ENCODE data around the gene LGI4.

Gene LGI4

DNA sequence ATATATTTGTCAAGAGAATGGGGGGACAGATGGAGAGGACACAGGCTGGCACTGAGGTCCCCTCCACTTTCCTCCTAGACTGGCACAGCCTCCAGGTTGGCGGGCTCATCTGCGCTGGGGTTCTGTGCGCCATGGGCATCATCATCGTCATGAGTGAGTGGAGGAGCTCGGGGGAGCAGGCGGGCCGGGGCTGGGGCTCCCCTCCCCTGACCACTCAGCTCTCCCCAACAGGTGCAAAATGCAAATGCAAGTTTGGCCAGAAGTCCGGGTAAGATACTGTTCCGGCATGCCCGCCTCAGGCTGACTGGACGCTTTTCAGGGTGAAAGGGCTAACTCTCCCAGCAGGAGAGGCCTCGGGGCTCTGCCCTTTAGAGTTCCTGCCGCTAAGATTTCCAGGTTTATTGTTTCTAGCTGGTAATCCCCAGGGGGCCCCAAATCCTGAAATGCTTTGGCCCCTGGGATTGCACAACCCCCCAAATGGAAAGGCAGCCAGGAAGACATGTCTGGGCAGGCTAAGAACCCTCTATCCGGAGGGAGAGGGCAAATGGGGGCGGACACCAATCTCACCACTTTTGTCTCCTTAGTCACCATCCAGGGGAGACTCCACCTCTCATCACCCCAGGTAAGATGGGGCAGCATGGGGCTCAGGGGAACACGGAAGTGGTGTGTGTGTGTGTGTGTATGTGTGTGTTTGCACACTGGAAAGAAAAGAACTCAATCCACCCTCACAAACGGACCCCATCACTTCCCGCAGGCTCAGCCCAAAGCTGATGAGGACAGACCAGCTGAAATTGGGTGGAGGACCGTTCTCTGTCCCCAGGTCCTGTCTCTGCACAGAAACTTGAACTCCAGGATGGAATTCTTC is 11.9 kb downstream of the LGI4 start:
- no peak for DNase-seq

DNA sequence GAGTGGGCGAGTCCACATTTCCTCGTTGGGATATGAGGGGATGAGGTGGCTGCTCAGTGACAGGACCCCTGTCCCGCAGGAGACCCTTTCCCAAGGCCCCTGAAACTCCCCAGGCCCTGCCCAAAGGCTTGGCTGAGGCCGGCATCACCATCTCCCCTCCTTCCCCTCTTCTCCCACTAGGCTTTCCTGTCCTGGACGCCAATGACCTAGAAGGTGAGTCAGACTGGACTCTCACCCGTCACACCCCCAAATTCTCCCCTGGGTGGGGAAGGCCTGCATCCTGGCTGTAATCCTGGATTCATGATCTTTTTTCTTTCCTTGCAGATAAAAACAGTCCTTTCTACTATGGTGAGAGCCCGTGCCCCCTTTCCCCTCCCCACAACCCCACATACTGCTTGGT is 14.0 kb downstream of the LGI4 start:
- DNase-seq: no peak

DNA sequence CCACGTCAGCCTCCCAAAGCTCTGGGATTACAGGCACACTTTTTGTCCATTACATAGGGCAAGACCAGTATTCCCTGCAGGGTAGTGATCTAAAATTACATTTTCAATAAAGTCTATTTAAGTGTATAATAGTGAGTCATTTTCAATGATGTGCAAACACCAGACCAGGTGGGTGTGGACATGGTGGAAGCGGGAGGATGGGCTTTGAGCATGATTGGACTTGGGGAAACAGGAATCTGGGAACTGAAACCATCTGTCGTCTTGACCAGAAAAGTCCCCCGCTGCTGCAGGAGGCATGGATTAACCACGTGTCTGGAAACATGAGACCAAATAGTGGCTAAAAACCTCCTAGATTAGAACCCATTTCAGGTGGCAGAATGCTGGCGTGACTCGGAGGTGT is 14.4 kb downstream of the LGI4 start:
- no peak for DNase-seq

- DNase-seq: no peak
Observed at GRCh38 chr19:35119578-35120155, 15.2 kb downstream of the LGI4 start.

DNA sequence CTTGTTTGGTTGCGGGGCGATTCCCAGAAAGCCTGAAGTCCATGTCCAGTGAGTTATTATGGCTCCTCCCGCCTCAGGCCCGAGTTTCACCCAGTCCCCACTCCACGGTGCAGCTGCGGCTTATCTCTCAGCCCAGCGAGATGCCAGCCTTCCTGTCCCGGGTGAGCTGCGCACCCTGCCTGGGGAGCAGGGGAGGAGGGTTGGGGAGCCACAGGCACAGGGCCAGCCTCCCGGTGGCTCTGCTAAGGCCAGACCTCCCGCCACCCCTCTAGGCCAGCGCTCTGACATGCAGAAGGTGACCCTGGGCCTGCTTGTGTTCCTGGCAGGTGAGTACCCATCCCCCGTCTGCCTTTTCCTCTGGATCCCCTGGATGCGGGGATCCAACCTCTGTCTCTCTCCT is 15.8 kb downstream of the LGI4 start:
- DNase-seq: no peak

DNA sequence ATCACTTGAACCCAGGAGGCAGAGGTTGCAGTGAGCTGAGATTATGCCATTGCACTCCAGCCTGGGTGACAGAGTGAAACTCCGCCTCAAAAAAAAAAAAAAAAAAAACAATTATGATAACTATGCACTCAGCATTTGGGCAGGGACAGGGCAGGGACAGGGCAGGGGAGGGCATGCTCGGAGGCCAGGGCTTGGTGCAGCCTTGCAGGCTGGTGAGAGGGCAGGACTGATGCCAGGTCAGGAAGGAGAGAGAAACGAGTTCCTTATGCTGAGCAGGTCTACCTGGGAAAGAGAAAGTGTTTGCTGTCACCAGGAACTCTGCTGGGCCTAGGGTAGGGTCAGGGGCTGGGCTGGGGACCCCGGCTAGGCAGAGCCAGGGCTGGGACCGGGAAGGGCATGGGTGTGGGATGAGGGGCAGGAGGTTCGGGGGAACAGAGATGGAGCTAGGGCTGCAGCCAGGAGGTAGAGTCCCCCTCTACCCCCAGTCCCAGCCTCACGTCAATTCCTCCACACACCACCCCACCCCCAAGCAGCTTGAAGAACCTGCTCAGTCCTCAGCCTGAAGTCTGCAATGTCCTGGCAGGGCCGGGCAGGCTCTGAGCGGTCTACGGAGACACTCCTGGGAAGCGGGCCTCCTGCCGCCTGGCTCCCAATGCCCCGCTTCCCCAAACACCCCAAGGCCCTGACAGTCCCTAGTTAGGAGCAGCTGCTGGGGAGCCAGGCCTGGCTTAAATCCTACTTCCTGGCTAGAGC is 16.4 kb downstream of the LGI4 start:
- DNase-seq: no peak

DNA sequence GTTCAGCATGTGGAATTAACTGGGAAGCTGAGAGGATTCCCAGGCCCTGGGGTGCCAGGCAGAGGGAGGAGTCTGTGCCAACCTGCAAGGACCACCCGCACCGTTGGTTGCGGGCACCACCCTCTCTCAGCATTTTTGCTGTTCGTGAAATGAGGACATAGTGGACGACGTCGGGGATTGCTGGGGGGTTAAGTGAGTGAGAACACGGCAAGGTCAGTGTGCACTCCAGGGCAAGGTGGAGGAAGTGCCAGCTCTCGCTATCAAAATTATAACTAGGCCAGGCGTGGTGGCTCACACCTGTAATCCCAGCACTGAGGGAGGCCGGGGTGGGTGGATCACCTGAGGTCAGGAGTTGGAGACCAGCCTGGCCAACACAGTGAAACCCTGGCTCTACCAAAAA is 17.1 kb downstream of the LGI4 start:
- DNase-seq: no peak

DNA sequence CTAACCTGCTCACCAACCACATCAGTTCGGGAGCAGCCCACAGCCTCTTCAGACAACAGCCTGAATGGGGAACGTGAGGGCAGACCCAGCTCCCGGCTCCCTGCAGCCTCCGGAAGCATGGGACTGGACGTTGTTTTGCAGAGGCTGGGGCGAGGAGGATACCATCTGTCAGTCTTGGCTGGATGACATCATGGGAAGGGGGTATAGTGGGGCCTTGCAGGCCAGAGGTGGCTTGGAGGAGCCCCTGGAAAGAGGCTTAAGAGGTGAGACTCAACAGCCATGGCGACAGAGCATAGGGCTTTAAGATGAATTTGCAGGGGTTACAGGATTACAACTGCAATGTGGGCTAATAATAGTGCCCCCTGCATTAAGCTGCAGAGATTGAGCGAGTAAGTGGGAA is 17.7 kb downstream of the LGI4 start:
- no peak for DNase-seq

GRCh38 chr19:35116072-35116801 is 18.6 kb downstream of the LGI4 start:
- no peak for DNase-seq

DNA sequence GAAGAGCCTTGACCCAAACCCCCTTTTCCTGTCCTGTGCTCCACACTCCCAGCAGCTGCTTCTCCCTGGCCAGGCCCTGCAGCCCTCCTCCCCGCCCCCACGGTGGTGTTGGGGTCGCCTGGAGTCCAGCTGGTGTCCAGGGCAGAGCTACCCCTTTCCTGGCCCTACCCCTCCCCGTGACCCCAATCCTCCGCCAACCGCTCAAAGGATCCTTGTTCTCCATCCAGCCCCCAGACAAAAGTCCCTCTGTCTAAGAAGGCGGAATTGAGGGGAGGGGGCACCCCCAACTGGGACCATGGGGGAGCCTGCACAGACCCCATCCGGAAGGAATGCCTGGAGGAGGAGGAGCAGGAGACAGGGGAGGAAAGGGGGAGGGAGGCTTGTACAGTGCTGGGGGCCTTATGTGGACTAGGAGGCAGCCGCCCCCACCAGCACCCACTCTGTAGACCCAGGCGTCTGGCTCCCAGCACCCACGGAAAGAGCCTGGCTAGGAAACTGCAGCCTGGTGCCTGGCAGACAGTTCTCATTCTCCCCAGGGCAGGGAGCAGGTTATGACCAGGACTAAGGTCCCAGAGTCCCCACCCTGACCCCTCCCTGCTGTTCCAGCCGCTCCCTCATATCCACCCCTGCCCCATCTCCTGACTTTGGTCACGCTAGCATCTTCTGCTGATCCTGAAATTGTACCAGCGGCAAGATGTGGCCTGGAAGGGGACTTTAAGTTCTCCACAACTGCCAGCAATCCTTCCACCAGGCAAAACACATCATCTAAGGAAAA is 19.5 kb downstream of the LGI4 start, which contains the start of gene FXYD3:
Gene FXYD3, plus strand, starts transcription at position 647 of the 775 bp plus-strand sequence. CDS start 3,554 bp downstream, outside the sequence.
- DNase-seq: no peak

- DNase-seq: peak; percentile 47
Observed at GRCh38 chr19:35114353-35115176, 20.3 kb downstream of the LGI4 start.

GRCh38 chr19:35112995-35113688 is 21.7 kb downstream of the LGI4 start:
- no peak for DNase-seq

DNA sequence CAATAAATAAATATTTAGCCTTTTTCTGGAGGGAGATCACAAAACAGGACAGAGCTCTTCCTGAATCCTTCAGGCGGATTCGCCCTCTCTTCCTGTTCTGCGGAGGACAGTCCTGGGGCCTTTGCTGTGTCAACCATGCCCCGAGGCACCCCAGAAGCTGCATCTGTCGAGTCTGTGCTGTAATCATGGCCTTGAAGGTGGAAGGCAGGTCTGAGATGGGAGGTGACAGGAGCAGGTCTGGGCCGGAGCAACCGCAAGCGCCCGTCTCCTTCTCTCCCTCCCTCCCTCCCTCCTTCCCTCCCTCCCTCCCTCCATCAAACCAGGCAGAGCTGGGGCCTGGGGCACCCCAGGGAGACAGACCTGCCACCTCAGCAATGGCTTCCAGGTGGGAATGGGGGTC is 23.9 kb downstream of the LGI4 start:
- no peak for DNase-seq

- no peak for DNase-seq
Observed at GRCh38 chr19:35109395-35110112, 25.3 kb downstream of the LGI4 start.

DNA sequence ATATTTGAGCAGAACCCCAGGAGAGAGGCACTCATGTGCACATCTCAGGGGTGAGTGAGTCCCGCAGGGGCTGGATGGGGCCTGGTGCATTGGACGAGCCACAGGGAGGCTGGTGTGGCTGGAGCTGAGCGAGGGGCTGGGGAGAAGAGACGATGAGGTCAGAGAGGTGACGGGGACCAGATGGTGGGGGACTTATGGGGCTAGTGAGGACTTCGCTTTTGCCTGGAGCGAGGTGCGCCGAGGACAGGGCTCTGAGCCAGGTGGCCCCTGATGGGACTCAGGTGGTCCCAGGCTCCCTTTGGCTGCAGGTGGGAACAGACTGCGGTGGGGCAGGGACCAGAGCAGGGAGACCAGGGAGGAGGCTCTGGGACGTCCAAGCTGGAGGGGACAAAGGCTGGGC is 26.1 kb downstream of the LGI4 start:
- DNase-seq: no peak

GRCh38 chr19:35107545-35107944 is 27.3 kb downstream of the LGI4 start:
- DNase-seq: no peak

DNA sequence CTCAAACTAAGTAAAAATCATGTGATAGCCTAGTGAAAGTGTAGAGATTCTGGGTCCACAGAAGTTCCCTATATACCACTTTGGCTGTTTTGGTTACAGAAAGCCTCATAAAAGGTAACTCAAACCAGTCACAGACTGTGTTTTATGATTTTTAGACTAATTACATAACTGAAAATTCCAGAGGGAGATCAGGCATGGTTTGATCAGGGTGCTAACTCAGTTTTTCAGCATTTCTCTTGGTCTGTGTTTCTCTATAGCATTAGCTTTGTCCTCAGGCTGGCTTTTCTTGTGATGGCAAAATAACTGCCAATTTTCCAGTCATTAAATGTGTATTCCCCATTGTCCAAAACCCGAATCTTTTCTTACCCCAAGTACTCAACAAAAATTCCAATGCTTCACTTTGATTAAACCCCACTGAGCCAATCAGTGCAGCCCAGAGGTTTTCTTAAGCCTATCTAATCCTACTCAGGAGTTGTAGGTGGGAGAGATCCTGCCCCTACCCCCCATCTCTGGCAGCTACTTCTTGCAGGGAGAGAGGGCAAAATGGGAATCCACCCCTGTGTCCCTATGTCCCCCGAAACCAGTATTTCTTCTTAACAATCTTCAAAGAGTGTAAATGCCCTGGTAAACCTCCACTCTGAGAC is 27.8 kb downstream of the LGI4 start:
- DNase-seq: no peak

DNA sequence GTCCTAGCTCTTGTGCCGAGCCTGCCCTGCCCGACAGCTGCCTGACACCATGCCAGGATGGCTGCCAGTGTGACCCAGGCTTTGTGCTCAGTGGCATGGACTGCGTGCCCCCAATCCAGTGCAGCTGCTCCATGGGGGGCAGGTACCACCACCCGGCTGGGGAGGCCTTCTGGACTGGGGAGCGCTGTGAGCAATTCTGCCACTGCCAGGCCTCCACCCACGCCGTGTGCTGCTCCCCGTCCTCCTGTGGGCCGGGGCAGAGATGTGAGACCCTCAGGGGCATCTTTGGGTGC is 28.6 kb downstream of the LGI4 start:
- DNase-seq: no peak

- no peak for DNase-seq
Observed at GRCh38 chr19:35105411-35106290, 29.2 kb downstream of the LGI4 start.
